OCI-M2 (cell line): ENCODE data around the gene PHACTR3.

Source experiments
- DNase-seq: peaks from one replicate; lab custom pipeline; 2025; ENCODE audit not compliant: unreplicated experiment; lab: John Stamatoyannopoulos, UW

PHACTR3 gene

DNA sequence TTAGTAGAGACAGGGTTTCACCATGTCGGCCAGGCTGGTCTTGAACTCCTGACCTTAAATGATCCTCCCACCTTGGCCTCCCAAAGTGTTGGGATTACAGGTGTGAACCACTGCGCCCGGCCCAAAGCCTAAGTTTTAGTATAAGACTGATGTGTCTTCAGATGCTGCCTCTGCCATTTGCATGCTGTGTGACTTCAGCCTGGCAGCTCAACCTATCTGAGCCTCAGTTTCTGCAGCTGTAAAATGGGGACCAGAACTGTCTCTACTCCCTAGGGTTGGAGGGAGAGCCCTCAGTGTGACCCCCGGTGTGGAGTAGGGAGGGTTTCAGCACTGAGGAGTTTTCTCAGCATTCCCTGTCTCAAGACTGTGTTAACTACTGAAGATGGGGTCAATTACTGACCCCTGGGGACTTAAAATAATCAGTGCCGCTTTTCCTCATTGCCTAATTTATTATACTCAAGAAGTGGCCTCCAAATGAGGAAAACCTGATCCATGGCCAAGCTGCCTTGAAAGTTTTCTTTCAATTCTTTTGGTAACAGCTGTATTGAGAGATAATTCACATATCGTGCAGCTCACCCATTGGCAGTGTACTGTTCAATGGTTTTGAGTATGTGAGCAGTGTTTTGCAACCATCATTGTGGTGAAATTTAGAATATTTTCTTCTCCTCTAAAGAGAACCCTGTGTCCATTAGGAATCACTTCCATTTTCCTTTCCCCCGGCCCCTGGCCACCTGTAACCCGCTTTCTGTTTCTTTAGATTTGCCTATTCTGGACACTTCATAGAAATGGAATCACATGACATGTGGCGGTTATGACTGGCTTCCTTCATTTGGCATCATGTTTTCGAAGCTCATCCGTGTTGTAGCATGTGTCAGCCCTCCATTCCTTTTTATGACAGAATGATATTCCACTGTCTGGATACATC, 64.8 kb downstream of the PHACTR3 start:
- no peak for DNase-seq

DNA sequence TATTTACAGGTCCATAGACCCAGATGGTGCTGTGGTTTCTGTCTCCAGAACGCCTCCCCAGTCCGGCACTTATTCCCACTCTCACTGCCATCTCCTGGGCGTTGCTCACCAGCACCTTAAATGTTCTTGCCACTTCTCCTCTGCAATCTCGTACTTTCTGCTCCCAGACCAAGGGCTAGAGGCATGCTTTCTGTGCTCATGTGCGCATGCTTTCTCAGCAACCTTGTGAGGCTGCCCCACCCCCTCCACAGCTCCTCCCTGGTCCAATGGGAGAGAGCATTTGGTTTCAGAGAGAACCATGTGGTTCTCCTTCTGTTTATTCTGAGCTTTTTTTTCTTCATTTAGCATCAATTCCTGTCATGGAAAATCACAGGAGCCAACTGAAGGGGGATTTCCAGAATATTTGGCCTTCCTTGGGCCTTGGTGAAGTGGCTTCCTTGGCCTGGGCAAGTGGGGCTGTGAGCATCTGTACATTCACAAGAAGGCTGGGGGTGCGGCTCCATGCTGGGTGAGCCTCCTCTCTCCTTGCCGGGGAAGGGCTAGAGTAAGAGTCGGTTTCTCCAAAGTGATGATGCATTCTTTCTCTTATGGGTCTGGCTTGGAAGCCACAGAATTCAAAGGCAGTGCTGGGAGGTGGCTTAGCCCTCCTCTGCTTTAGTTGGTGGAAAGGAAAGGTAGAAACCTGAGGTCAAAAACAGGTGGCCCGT, 66.6 kb downstream of the PHACTR3 start:
- DNase-seq: no peak

DNA sequence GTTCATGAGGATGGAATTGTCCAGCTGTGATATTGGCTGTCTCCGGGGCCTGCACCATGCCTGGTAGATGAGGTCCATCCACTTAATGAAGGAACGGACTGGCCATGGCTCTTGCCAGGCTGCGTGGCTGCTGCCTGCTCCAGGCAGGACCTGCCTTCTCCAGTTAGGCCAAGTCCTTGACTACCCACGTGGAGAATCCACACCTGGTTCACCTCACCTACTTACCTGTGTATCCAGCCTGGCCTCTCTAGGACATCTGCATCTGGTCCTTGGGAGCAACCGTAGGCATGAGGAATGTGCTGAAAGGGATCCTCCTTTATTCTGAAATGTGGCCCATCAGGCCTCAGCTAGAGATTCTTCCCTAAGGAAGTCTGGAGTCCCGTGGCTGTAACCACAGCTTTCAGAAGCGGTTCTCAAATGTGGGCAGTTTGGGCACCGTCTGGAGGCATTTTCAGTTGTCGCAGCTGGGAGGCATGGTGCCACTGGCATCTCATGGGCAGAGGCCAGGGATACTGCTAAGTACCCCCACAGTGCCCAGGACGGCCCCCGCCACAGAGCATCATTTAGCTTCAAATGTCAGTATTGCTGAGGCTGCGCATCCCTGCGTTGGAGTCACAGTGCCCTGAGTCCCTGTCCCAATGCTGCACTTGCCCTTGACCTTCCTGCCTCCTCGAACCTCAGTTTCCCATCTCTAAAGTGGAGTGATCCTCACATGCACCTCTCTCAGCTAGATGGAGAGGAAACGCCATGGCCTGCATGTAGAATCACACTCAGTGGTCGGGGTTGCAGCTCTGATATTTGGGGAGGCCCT, 67.5 kb downstream of the PHACTR3 start:
- DNase-seq: no peak

DNA sequence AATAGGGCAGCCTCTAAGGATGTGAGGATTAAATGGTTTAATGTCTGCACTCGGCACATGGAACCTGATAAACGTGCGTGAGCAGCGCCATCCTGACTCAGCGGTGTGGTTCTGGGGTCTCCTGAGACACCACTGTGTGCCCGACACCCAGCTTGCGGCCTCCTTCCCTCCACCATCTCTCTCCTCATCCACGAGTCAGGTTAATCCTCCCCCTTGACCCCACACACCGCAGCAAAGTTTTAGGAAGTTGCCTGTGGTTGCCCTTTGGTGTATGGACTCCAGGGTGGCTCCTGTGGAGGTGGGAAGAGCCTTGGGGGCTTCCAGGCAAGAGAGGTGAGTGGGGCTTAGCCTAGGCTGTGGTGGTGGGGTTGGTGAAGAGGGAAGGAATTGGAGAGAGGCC, 68.2 kb downstream of the PHACTR3 start:
- no peak for DNase-seq

- no peak for DNase-seq
These were observed 69.1 kb downstream of the PHACTR3 start for GRCh38 chr20:59673288-59673997.

- DNase-seq: no peak
These were observed 69.7 kb downstream of the PHACTR3 start for GRCh38 chr20:59673998-59674445.

- DNase-seq: no peak
These were observed 71.9 kb downstream of the PHACTR3 start for GRCh38 chr20:59676126-59676850.

- no peak for DNase-seq
These were observed 72.5 kb downstream of the PHACTR3 start for GRCh38 chr20:59676851-59677182.

DNA sequence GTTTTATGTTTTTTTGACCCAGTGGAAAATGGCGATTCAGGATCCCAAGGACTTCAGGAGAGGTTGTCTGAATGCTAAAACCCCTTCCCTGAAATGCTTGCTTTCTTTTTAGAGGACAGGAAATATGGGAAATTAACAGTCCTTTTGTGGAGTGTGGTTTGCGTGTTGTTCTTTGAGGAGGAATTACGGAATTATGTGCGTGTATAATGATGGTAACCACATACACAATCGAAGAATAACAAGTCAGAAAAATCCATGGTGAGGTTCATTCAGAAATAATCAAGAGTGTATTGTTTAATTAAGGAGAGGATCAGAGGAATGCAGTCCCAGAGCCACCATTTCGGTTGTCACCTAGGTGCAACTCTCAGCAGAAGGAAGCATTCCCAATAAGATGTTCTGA, 73.2 kb downstream of the PHACTR3 start:
- DNase-seq: no peak

- no peak for DNase-seq
These were observed 73.9 kb downstream of the PHACTR3 start for GRCh38 chr20:59678288-59678687.

DNA sequence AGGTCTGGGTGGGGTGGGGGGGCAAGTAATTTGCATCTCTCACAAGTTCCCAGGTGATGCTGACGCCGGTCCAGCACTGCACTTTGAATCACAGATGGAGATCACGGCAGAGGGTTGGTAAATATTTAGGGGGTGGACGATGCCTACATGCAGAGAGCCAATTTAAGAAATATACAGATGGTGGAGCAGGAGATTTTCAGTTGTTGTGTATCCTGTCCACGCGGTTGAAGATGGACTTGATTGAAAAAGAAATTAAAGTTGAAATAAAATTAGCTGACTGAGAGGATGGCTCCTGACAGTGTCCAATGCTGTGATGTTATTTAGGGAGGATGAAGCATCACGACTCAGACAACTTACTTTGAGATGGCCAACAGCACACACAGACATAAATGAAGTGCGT, 74.6 kb downstream of the PHACTR3 start:
- DNase-seq: no peak

DNA sequence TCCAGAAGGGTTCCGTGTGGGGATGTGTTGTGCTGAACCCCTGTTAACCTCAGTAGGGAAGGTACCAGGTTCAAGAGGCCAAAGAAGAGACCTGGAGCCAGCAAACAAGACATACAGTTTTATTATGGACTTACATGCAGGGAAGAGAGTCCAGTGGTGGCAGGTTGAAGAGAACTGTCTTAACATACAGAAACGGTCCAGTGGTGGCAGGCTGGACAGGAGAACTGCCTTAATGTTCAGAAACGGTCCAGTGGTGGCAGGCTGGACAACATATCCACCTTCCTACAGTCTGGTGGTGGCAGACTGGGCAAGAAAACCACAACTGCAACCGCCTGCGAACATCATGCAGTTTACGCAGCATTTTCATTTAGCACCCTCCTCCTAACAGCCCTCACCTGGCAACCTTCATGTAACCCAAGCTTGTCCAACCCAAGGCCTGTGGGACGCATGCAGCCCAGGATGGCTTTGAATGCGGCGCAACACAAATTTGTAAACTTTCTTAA, 75.9 kb downstream of the PHACTR3 start:
- no peak for DNase-seq

- no peak for DNase-seq
These were observed 76.5 kb downstream of the PHACTR3 start for GRCh38 chr20:59680852-59681251.

DNA sequence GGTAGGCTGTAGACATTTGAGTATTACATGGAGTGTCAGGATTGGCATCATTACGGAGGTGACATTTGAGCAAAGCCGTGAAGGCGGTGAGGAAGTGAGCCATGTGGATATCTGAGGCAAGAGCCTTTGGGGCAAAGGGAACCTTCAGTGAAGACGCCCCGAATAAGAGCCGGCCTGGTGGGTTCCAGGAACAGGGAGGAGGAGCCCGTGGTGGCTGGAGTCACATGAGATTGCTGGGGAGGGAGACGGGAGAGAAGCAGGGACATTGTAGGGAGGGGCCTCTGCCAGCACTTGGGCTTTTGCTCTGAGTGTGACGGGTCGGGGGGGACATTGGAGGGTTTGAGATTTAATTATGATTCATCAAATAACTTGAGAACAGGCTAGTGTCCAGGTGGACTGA, 78.3 kb downstream of the PHACTR3 start:
- no peak for DNase-seq

GRCh38 chr20:59683181-59683580, 78.8 kb downstream of the PHACTR3 start:
- DNase-seq: no peak

DNA sequence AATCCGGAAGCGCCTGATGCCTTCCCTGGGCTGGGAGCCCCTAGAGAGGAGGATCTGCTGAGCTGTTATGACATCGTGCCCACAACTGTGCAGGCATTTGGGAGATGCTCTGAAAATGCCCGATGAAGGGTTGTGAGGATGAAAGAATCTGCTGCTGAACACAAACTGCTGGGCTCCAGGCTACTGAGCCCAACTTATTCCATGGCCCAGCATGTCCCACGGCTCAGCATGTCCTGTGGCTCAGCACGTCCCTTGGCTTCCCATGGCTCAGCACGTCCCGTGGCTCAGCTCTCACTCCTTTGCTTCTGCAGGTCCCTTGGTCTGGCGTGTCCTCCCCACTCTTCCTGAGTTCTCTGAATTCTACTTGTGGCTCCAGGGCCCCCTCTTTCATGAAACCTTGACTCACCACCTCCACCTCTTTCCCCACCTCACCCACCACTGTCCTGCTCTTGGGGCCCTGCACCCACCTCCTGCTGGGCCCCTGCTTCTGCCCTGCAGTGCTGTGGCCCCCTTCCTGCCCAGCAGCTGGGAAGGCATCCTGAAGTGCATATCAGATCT, 80.4 kb downstream of the PHACTR3 start:
- no peak for DNase-seq

DNA sequence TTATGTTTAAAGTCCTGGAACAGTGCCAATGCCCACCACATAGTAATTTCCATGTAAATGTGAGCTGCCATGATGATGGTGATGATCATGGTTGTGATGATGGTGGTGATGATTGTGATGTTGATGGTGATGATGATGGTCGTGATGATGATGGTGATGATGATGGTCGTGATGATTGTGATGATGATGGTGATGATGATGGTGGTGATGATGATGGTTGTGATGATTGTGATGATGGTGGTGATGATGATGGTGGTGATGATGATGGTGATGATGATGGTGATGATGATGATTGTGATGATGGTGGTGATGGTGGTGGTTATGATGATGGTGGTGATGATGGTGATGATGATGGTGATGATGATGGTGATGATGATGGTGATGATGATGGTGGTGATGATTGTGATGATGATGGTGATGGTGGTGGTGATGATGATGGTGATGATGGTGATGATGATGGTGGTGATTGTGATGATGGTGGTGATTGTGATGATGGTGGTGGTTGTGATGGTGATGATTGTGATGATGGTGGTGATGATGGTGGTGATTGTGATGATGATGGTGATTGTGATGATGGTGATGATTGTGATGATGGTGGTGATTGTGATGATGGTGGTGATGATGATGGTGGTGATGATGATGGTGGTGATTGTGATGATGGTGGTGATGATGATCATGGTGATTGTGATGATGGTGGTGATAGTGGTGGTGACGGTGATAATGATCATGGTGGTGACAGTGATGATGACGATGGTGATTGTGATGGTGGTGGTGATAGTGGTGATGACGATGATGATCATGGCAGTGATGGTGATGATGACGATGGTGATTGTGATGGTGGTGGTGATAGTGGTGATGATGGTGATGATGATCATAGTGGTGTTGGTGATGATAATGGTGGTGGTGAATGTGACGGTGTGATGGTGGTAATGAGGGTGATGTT, 82.3 kb downstream of the PHACTR3 start:
- no peak for DNase-seq

GRCh38 chr20:59688356-59688755, 84.0 kb downstream of the PHACTR3 start:
- no peak for DNase-seq

- no peak for DNase-seq
These were observed 84.7 kb downstream of the PHACTR3 start for GRCh38 chr20:59688999-59689398.
